ENCODE measurements around the gene ACTBL2.

GRCh38 chr5:57453728-57454127 is 28.9 kb downstream of the ACTBL2 start:
- TF ChIP-seq CTCF (IDR thresholded peaks at IDR 0.05) = no peak
- no peak for TF ChIP-seq POLR2A (IDR thresholded peaks at IDR 0.05)
